GM23248 (cell line): ENCODE measurements around the gene TUBB. TPM values are rescaled to one million over a fixed set of nuclear protein-coding genes. Genes with fewer than 3 reads are reported as not detected.
A peak's percentile ranks its signal among the peaks of the same experiment; 100 is the strongest.
"Not testable (repeated sequence)": the region's sequence is repeated elsewhere in the genome, so short reads cannot be mapped to it uniquely, and the experiment has no call there.

Source experiments
- DNase-seq: peaks from one replicate; pipeline ENCODE4 v3.0.0-alpha.2; 2015
- H2AFZ ChIP-seq: fragments of 200-600 bp; sonication (generic); 2 replicates; pipeline ENCODE4 v1.6.1; 2016; ENCODE audit warnings: antibody characterized with exemption
- H3F3A ChIP-seq: fragments of 200-600 bp; sonication (generic); 2 replicates; pipeline ENCODE4 v1.6.1; 2016; ENCODE audit warnings: mild to moderate bottlenecking, antibody characterized with exemption, mixed run types; ENCODE audit not compliant: insufficient read depth
- H3K27ac ChIP-seq: fragments of 200-600 bp; sonication (generic); 2 replicates; pipeline ENCODE4 v1.5.1; 2016; ENCODE audit warnings: mild to moderate bottlenecking
- H3K27me3 ChIP-seq: fragments of 200-600 bp; sonication (generic); replicated peaks from 2 replicates; pipeline ENCODE4 v1.6.1; 2016; ENCODE audit warnings: mild to moderate bottlenecking; ENCODE audit not compliant: insufficient read depth
- H3K36me3 ChIP-seq: fragments of 200-600 bp; sonication (generic); 2 replicates; pipeline ENCODE4 v1.6.1; 2016; ENCODE audit warnings: low read depth, mild to moderate bottlenecking
- H3K4me1 ChIP-seq: fragments of 200-600 bp; sonication (generic); 2 replicates; pipeline ENCODE4 v1.6.1; 2016; ENCODE audit warnings: mild to moderate bottlenecking; ENCODE audit not compliant: insufficient read depth
- H3K4me2 ChIP-seq: fragments of 200-600 bp; sonication (generic); one replicate; pipeline ENCODE4 v1.6.1; 2016; ENCODE audit warnings: mild to moderate bottlenecking; ENCODE audit not compliant: unreplicated experiment
- H3K4me3 ChIP-seq: fragments of 200-600 bp; sonication (generic); 2 replicates; pipeline ENCODE4 v1.5.1; 2016; ENCODE audit warnings: mild to moderate bottlenecking
- H3K79me2 ChIP-seq: fragments of 200-600 bp; sonication (generic); 2 replicates; pipeline ENCODE4 v1.6.1; 2016; ENCODE audit warnings: mild to moderate bottlenecking; ENCODE audit not compliant: insufficient read depth
- H3K9ac ChIP-seq: fragments of 200-600 bp; sonication (generic); 2 replicates; pipeline ENCODE4 v1.6.1; 2016; ENCODE audit warnings: mild to moderate bottlenecking
- H3K9me2 ChIP-seq: fragments of 200-600 bp; sonication (generic); 2 replicates; pipeline ENCODE4 v1.6.1; 2016; ENCODE audit warnings: mixed run types, mild to moderate bottlenecking, moderate library complexity; ENCODE audit not compliant: insufficient read depth
- H3K9me3 ChIP-seq: fragments of 200-600 bp; sonication (generic); one replicate; pipeline ENCODE4 v1.6.1; 2017; ENCODE audit warnings: low read depth
- H4K20me1 ChIP-seq: fragments of 200-600 bp; sonication (generic); 2 replicates; pipeline ENCODE4 v1.6.0; 2016; ENCODE audit not compliant: insufficient read depth
- EZH2 ChIP-seq: fragments of 200-600 bp; sonication (generic); IDR thresholded peaks from 2 replicates; pipeline ENCODE4 v1.6.1; 2018; ENCODE audit warnings: antibody characterized with exemption, mild to moderate bottlenecking; ENCODE audit not compliant: insufficient read depth, poor library complexity, severe bottlenecking
- EZH2phosphoT487 ChIP-seq: fragments of 200-600 bp; sonication (generic); IDR thresholded peaks from 2 replicates; pipeline ENCODE4 v1.6.1; 2018; ENCODE audit warnings: antibody characterized with exemption, moderate library complexity, mild to moderate bottlenecking, low read depth; ENCODE audit not compliant: insufficient read depth
- WGBS, 2 experiments: methylation state at CpG; one replicate each; pipeline ENCODE4 v1.1.6; 2015 to 2017; ENCODE audit warnings: low lambda C conversion rate in 2 of 2, low coverage in 1 of 2; ENCODE audit errors: missing lambda C conversion rate in 2 of 2; 5-methylcytosine and 5-hydroxymethylcytosine counted together
- in situ Hi-C: fragments of 300-500 bp; cut with MboI; formaldehyde crosslinking; loops from 2 replicates; pipeline ENCODE4 v1.15.0; 2020
- polyA plus RNA-seq: library from polyadenylated mRNA; unstranded; fragments of >200 nt; fragmentation: Nextera tagmentation; extraction: Ambion mirVana; gene quantifications from 2 replicates; pipeline ENCODE4 v1.2.1, GENCODE V29; 2016
- total RNA-seq: library from RNA; depleted of rRNA; stranded (reverse); fragments of >200 nt; shearing (Covaris generic); gene quantifications from 2 replicates; pipeline ENCODE4 v1.2.3, GENCODE V29; 2014

TUBB gene
- total and polyA plus RNA-seq, 2 experiments from 2014 or later = 491 to 565 TPM

DNA sequence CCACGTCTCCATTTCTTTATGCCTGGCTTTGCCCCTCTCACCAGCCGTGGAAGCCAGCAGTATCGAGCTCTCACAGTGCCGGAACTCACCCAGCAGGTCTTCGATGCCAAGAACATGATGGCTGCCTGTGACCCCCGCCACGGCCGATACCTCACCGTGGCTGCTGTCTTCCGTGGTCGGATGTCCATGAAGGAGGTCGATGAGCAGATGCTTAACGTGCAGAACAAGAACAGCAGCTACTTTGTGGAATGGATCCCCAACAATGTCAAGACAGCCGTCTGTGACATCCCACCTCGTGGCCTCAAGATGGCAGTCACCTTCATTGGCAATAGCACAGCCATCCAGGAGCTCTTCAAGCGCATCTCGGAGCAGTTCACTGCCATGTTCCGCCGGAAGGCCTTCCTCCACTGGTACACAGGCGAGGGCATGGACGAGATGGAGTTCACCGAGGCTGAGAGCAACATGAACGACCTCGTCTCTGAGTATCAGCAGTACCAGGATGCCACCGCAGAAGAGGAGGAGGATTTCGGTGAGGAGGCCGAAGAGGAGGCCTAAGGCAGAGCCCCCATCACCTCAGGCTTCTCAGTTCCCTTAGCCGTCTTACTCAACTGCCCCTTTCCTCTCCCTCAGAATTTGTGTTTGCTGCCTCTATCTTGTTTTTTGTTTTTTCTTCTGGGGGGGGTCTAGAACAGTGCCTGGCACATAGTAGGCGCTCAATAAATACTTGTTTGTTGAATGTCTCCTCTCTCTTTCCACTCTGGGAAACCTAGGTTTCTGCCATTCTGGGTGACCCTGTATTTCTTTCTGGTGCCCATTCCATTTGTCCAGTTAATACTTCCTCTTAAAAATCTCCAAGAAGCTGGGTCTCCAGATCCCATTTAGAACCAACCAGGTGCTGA lies 3.9 kb downstream of the TUBB start:
- WGBS, 2 experiments = 32 to 33% methylated on average over 29 of the region's 29 CpGs
- Histone ChIP-seq H3K4me2 (peak overlapping the region; percentile 93), H4K20me1 (peaks cover 19% of the 10 kb centered on the region; the same call in 1 of the 2 replicates), H3K36me3 (peaks cover 40% of the 10 kb centered on the region), H3K9ac (peak overlapping the region; percentile 99), H3F3A (peaks cover 86% of the 10 kb centered on the region), H3K27ac (peak overlapping the region; percentile 95), H3K4me1 (peaks cover 51% of the 10 kb centered on the region), H3K79me2 (peaks cover 58% of the 10 kb centered on the region), H3K4me3 (peak overlapping the region; percentile 97)
- H3K27me3 ChIP-seq, H3K9me2 ChIP-seq, H3K9me3 ChIP-seq, H2AFZ ChIP-seq, in situ Hi-C loops: not testable (repeated sequence)
- peak; percentile 35 for DNase-seq

DNA sequence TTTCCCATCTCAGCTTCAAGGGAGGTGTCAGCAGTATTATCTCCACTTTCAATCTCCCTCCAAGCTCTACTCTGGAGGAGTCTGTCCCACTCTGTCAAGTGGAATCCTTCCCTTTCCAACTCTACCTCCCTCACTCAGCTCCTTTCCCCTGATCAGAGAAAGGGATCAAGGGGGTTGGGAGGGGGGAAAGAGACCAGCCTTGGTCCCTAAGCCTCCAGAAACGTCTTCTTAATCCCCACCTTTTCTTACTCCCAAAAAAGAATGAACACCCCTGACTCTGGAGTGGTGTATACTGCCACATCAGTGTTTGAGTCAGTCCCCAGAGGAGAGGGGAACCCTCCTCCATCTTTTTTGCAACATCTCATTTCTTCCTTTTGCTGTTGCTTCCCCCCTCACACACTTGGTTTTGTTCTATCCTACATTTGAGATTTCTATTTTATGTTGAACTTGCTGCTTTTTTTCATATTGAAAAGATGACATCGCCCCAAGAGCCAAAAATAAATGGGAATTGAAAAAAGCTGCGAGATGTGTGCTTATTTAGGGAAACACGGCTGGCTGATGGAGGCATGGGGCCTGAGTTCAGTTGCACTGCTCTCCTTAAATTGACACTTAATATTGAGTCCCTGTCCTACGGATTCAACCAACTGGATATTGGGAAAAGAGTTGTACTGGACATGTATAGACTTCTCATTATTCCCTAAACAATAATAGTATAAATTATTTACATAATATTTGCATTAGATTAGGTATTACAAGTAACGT lies 4.9 kb downstream of the TUBB start:
- H3F3A ChIP-seq = peaks cover 88% of the 10 kb centered on the region
- H3K9me2 ChIP-seq = no peaks in the 10 kb centered on the region
- peaks cover 51% of the 10 kb centered on the region for H3K79me2 ChIP-seq
- no peak for TF ChIP-seq EZH2phosphoT487
- TF ChIP-seq EZH2 = no peak
- H4K20me1 ChIP-seq = peaks cover 19% of the 10 kb centered on the region; the same call in 1 of the 2 replicates
- H3K4me2 ChIP-seq = peak overlapping the region; percentile 93
- H2AFZ ChIP-seq = no peak overlapping the region
- WGBS, 2 experiments = 22 to 24% methylated on average over 6 of the region's 6 CpGs
- in situ Hi-C loops = loop anchor here (25.0 kb wide), 1 partner anchor 362 kb away; no protein-coding TSS in a partner anchor
- no peaks in the 10 kb centered on the region for H3K27me3 ChIP-seq
- H3K27ac ChIP-seq = peak overlapping the region; percentile 95
- peaks cover 50% of the 10 kb centered on the region for H3K36me3 ChIP-seq
- H3K4me1 ChIP-seq = peaks cover 49% of the 10 kb centered on the region
- no peaks in the 10 kb centered on the region for H3K9me3 ChIP-seq
- H3K9ac ChIP-seq = peak overlapping the region; percentile 99
- H3K4me3 ChIP-seq = peak overlapping the region; percentile 97
- DNase-seq = peak; percentile 36

DNA sequence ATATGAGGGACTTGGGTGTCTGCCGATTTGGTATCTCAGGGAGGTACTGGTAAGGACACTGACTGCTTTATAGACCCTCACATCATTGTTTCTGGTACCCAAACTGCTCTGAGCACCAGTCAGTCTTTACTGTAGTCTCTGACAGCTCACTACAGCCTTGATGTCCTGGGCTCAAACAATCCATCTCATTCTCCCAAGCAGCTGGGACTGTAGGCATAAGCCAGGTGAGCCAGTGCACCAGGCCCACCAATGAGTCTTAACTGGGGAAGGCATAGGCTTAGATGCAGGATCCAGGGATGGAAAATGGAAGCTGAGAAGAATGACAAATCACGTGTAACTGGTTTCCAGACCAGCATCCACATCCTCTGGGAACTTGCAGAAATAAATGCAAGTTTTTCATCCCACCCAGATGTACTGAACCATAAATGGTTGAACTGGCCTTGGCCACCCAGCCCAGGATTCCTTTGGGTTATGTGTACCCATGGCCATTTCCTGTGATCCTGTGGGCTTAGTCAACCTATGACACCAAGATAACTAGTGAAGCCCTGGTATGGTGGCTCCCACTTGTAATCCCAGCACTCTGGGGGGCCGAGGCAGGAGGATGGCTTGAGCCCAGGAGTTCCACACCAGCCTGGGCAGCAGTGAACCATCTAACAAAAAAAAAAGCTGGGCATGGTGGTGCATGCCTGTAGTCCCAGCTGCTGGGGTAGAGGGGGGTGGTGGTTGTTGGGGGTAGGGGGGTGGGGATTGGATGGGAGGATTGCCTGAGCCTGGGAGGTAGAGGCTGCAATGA lies 5.8 kb downstream of the TUBB start:
- WGBS, 2 experiments = 32 to 50% methylated on average over 3 of the region's 3 CpGs
- Histone ChIP-seq H2AFZ (no peak overlapping the region), H3K27ac (peak overlapping the region; percentile 95), H3K79me2 (peaks cover 49% of the 10 kb centered on the region), H3K9me2 (no peaks in the 10 kb centered on the region), H3F3A (peaks cover 90% of the 10 kb centered on the region), H3K27me3 (no peaks in the 10 kb centered on the region), H3K36me3 (peaks cover 58% of the 10 kb centered on the region), H4K20me1 (peaks cover 19% of the 10 kb centered on the region; the same call in 1 of the 2 replicates), H3K9me3 (no peaks in the 10 kb centered on the region), H3K9ac (peak overlapping the region; percentile 99), H3K4me2 (no peak overlapping the region), H3K4me1 (peaks cover 49% of the 10 kb centered on the region), H3K4me3 (no peak overlapping the region)
- in situ Hi-C loops = loop anchor here (25.0 kb wide), 1 partner anchor 361 kb away; no protein-coding TSS in a partner anchor
- DNase-seq = peak; percentile 74
- TF ChIP-seq EZH2 (no peak), EZH2phosphoT487 (no peak)
